GDM1 (cell line): Measurements from ENCODE around the gene ZNF229.
"Not testable (repeated sequence)": the region's sequence is repeated elsewhere in the genome, so short reads cannot be mapped to it uniquely, and the experiment has no call there.

Source experiments
- DNase-seq: peaks from one replicate; lab custom pipeline; 2025; lab: John Stamatoyannopoulos, UW

ZNF229 gene

DNA sequence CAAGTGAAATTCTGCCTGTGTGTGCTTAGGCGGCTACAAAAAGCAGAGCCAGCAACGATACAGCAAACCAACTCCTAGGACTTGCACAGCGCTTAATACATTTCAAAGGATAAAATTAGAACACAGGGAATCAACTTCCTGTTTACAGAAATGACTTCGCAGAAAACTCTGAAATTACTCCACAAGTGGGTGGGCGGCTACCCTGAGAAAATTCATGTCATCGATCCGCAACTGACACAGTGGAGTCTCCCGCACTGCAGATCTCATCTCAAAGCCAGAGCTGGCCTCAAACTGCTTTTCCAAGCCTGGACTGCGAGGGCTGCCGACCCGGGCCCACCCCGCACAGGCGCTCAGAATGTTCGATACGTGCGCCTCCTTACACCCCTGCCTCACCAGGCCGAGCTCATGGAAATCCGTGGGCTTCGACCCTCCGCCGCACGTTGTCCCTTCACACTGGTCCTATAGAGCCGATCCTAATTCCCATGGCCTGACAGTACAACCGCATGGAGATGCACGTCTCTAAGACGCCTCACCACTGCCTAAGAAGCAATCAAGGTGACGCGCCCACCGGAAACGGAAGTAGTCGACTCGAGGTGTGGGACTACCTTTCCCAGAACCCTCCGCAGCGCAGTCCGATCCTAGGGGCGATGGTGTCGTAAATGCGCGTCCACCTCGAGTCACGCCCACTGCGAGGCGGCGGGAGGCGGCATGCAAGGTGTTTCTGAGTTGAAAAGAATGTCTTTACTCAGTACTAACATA is at the start of gene ZNF229:
Gene ZNF229, minus strand, starts transcription at position 557 of the 759 bp plus-strand sequence. CDS start 5,625 bp downstream, outside the sequence.
- DNase-seq = no peak

DNA sequence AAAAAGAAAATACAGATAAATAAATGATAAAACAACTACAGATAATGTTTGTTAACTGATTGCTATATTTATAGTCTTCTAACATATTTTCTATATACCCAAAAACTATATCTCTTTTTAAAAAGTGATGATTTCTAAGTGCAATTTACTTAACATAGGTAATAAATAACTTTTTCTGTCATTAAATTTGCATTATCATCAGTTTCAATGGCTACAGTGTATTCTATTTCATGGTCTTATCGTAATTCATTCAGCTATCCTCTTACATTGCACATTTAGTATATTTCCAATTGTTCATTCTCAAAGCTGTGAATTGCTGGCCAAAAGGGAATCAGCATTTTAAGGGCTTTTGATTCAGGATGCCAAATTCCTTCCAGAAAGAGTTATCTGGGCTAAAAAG is 48.4 kb upstream of the ZNF229 start:
- no peak for DNase-seq

DNA sequence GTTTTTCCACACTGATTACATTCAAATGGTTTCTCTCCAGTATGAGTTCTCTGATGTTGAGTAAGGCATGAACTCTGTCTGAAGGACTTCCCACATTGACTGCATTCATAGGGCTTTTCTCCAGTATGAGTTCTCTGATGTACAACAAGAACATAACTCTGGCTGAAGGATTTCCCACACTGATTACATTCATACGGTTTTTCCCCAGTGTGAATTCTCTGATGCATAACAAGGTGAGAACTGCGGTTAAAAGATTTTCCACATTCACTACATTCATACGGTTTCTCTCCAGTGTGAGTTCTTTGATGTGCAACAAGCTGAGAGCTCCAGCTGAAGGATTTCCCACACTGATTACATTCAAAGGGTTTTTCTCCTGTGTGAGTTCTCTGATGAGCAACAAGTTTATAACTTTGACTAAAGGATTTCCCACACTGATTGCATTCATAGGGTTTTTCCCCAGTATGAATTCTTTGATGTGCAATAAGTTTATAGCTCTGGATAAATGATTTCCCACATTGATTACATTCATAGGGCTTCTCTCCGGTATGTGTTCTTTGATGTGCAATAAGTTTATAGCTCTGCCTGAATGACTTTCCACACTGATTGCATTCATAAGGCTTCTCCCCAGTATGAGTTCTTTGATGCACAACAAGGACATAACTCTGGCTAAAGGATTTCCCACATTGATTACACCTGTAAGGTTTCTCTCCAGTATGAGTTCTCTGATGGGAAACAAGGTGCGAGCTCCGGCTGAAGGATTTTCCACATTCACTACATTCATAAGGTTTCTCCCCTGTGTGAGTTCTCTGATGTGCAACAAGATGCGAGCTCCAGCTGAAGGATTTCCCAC is 28.5 kb upstream of the ZNF229 start:
- no peak for DNase-seq

- not testable (repeated sequence) for DNase-seq
These were observed 20.5 kb upstream of the ZNF229 start for GRCh38 chr19:44468730-44469129.

- not testable (repeated sequence) for DNase-seq
These were observed 14.5 kb upstream of the ZNF229 start for GRCh38 chr19:44462600-44463286.

DNA sequence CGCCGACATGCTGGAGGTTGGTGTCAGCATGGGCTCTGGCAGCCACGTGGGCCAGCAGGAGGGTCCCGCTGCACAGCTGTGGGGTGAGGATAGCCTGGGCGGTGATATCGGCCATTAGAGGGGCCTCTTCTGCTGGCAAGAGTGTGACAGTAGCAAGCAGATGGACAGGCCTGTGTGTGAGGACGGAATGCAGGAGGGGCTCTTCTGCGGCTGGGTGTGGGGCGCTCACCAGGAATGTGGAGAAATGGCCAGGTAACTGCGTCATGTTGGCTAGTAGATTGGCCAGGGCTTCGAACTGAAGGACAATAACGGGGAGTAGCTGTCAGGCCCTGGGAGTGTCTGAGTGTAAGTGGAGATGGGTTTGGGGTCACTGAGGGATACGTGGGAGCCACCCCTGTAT is 7.7 kb upstream of the ZNF229 start:
- not testable (repeated sequence) for DNase-seq

DNA sequence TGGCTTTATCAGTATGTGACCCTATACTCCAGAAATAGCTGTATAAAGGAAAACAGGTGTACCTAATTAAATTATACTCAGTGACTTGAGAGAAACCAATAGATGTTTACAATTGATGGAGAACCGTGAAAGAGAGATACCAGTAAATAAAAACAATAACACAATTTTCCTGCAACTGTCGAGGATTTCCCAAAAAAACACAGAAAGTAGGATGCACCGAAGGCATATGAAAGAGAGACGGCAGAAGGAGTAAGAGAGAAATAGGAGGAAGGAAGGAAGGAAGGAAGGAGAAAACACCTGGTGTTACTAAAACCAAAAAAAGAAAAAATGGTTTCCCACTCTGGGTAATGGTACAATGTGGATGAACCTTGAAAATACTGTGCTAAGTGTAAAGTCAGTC is 6.8 kb upstream of the ZNF229 start:
- no peak for DNase-seq

DNA sequence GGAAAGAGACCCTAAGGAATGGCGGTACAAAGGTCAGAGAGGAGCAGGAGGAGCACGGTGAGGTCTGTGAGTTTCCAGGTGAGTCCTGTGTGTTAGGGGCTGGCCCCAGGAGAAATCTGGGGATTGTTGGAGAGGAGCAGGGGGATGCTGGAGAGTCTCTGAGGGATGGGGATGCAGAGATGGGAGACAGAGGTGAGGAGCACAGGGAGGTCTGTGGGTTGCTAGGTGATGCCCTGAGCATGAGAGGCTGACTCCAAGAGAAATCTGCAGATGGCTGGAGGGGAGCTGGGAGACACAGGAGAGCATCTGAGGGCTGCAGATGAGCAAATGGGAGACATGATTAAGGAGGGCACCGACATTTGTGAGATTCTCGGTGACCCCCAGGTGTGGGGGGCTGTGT is 4.1 kb upstream of the ZNF229 start:
- DNase-seq = no peak

DNA sequence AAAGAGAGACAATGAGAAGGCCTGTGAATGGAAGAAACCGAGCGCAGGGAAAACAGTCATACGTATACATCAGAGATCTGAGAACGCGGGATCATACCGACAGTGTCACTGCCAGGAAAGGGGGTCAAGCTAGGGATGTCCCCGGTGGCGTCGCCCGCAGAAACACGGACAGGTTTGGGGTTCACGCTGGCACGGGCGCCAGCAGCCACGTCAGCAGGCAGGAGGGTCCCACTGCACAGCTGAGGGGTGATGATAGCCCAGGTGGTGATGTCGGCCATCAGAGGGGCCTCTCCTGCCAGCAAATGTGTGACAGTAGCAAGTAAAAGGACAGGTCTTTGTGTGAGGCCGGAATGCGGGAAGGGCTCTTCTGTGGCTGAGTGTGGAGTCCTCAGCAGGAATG is 3.4 kb upstream of the ZNF229 start:
- DNase-seq = no peak

DNA sequence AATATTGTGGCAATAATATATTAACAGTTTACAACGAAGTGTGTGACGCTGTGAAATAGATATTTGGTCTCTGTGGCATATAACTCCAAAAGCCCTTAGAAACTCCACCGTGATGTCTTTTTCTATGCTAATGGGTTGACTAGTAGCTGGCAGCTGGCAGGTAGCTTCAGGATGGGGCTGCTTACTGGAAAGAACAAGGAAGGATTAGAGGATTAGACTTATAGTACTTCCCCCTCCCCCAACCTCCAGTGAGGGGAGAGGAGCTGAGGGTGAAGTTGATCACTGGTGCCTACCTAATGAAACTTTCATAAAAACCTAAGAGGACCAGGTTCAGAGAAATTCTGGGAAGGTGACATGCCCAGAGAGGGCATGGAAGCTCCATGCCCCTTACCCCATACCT is 9.8 kb downstream of the ZNF229 start:
- no peak for DNase-seq

- DNase-seq = no peak
These were observed 12.8 kb downstream of the ZNF229 start for GRCh38 chr19:44435441-44435840.

DNA sequence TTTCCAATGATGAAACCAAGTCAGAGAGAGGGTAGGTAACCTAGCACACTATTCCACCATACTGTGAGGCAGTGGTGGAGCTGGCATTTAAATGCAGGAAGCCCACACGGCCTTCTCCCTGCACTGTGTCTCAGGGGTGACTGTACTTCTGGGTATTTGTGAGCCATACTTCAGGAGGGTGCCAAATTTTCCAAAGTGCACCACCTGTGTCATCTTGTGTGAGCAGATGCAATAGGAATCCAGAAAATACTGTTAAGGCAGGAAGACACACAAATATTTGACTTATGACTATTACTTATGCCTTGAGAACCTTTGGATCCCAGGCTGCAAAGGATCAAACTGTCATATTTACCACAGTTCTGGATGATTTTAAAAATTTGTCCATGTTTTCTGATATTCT is 17.3 kb downstream of the ZNF229 start:
- DNase-seq = no peak

- DNase-seq = not testable (repeated sequence)
These were observed 32.7 kb downstream of the ZNF229 start for GRCh38 chr19:44415553-44415952.

DNA sequence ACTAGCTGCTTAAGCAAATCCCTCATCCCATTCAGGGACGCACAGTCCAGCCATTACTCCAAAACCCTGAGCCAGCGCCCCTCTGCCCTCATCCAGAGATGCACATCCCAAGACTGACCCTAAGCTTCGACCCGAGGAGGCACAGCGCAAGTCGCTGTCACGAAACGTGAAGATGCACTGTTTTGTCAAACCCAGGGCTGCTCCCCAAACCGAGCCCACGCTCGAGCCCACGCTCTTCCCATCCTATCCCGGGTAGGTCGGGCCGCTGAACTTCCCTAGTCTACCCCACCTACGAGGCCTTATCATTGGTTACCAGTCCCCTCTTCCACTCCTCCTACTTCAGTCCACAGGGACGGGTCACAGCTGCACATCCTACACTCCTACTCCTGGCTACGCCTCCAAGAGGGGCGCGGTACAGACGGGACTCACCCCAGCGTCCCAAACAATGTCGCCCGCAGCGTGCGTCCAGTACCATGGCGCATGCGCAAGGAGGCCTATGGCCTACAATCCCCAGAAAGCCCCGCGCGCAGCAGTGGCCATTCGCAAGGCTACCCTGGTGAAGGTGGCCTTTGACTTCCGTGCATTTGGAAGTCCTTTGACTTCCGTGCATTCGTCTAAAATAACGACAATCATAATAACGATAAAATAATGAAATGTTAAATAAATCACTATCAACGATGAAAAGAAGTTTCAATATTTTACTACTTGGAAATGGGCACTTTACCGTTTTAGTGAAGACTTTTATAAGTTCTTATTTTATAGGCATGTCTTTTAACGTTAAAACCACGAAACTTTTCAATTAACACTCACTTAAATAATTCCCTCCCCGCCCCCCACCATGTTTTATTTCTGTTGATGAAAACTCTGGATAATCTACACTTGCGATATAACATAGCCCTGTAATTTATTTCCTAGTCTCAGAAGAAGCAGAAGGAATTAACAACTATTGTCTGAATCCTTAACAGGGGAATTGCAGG is 46.8 kb downstream of the ZNF229 start, which contains the start of gene ZNF285:
Gene ZNF285, minus strand, starts transcription at position 470 of the 977 bp plus-strand sequence. CDS start 4,395 bp downstream, outside the sequence.
- DNase-seq = no peak

- DNase-seq = not testable (repeated sequence)
These were observed 59.0 kb downstream of the ZNF229 start for GRCh38 chr19:44389268-44389667.
